ENCODE data around the gene PCA3. TPM values are rescaled to one million over a fixed set of nuclear protein-coding genes. Genes with fewer than 3 reads are reported as not detected.

PCA3 gene
- total and polyA plus RNA-seq, 2 donors (not counting 3 experiments of a cell fraction or from before 2014, with no cell fraction given), result 0.86 to 2.5 TPM

- TF ChIP-seq EZH2 (IDR thresholded peaks at IDR 0.05; ENCODE audit: borderline replicate concordance, low read depth, low read length, severe bottlenecking) (no peak), MAX (IDR thresholded peaks at IDR 0.05; ENCODE audit: insufficient read depth, insufficient read length) (no peak), FOS (IDR thresholded peaks at IDR 0.05; ENCODE audit: borderline replicate concordance, insufficient read depth, low read length) (no peak), MYC (IDR thresholded peaks at IDR 0.05; ENCODE audit: low read depth, low read length) (no peak), JUN (IDR thresholded peaks at IDR 0.05; ENCODE audit: borderline replicate concordance, insufficient read depth, insufficient read length, low read depth) (no peak), POLR2AphosphoS5 (IDR thresholded peaks at IDR 0.05; ENCODE audit: insufficient read depth, low read depth, low read length) (no peak), POLR2A (IDR thresholded peaks at IDR 0.05; ENCODE audit: low read depth, low read length) (no peak), GATA2 (IDR thresholded peaks at IDR 0.05; ENCODE audit: insufficient read depth, insufficient read length, low read depth, low read length) (no peak)
- TF ChIP-seq, protein P1, sequence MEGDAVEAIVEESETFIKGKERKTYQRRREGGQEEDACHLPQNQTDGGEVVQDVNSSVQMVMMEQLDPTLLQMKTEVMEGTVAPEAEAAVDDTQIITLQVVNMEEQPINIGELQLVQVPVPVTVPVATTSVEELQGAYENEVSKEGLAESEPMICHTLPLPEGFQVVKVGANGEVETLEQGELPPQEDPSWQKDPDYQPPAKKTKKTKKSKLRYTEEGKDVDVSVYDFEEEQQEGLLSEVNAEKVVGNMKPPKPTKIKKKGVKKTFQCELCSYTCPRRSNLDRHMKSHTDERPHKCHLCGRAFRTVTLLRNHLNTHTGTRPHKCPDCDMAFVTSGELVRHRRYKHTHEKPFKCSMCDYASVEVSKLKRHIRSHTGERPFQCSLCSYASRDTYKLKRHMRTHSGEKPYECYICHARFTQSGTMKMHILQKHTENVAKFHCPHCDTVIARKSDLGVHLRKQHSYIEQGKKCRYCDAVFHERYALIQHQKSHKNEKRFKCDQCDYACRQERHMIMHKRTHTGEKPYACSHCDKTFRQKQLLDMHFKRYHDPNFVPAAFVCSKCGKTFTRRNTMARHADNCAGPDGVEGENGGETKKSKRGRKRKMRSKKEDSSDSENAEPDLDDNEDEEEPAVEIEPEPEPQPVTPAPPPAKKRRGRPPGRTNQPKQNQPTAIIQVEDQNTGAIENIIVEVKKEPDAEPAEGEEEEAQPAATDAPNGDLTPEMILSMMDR (IDR thresholded peaks at IDR 0.05; ENCODE audit: extremely low read depth in 1 of 2, insufficient read depth in 1 of 2, low read depth in 1 of 2, low read length in 2 of 2), result no peak
- dilution Hi-C loops (cut with MboI; ENCODE audit: extremely low pct_ligation_motif_present, low sequenced_read_pairs), result no loop called here
- ChIA-PET CTCF (no interaction called here), POLR2A (no interaction called here)
- no peaks in the 10 kb centered on the region for H4K20me1 ChIP-seq (replicated peaks; ENCODE audit: control insufficient read depth, extremely low read depth, insufficient read depth, low read length)
- DNase-seq (ENCODE audit: low read depth, low spot score) (no peak), FAIRE-seq (no peak)
- no peaks in the 10 kb centered on the region for H3K79me2 ChIP-seq (ENCODE audit: control insufficient read depth, insufficient read depth, low read length)
- no peaks in the 10 kb centered on the region for H3K36me3 ChIP-seq (ENCODE audit: control insufficient read depth in 2 of 2, extremely low read depth in 1 of 2, insufficient read depth in 2 of 2, low read length in 2 of 2)
- intact Hi-C loops (cut with micrococcal nuclease), result no loop called here
- BruUV-seq (replicated peaks), result no TSS peak
- no peak overlapping the region for H3K4me3 ChIP-seq (replicated peaks in 1 of 3; ENCODE audit: insufficient read depth in 1 of 3, low read depth in 1 of 3, low read length in 3 of 3)
- H2AFZ ChIP-seq (ENCODE audit: low read depth, low read length), result no peak overlapping the region
- H3K27me3 ChIP-seq (ENCODE audit: control insufficient read depth in 2 of 2, insufficient read depth in 2 of 2, low read length in 2 of 2), result peaks cover 4 to 13% of the 10 kb centered on the region in 2 experiments
- H3K9me3 ChIP-seq (replicated peaks; ENCODE audit: control insufficient read depth, insufficient read depth, low read length), result no peaks in the 10 kb centered on the region
- H3K27ac ChIP-seq (ENCODE audit: insufficient read depth, low read depth, low read length), result no peak overlapping the region
- H3K9ac ChIP-seq (replicated peaks; ENCODE audit: extremely low read depth, insufficient read depth, low read length), result no peak overlapping the region
- no peaks in the 10 kb centered on the region for H3K4me1 ChIP-seq (ENCODE audit: control insufficient read depth, extremely low read depth, insufficient read depth, low read length)
- no peaks in the 10 kb centered on the region for H3K9me1 ChIP-seq (replicated peaks; ENCODE audit: control insufficient read depth, extremely low read depth, insufficient read depth, low read length)
- no peak overlapping the region for H3K4me2 ChIP-seq (ENCODE audit: insufficient read depth, low read length)
These were observed 39.2 kb upstream of the PCA3 start for GRCh38 chr9:76725011-76725546.

All from endothelial cell of umbilical vein (primary cell).